Fibroblast of lung (primary cell): Measurements from ENCODE around the gene EIF3J. TPM values are rescaled to one million over a fixed set of nuclear protein-coding genes. Genes with fewer than 3 reads are reported as not detected.

Experiments used
- DNase-seq, 2 donors: peaks; one replicate each; pipeline versions ENCODE4 v3.0.0 to v3.0.0-alpha.2; 2010; ENCODE audit warnings: low read depth in 2 of 2
- H2AFZ ChIP-seq: 2 replicates; pipeline ENCODE4 v1.5.1; 2012; ENCODE audit warnings: low read length, control low read depth, inconsistent platforms
- H3K27ac ChIP-seq: 2 replicates; pipeline ENCODE4 v1.5.1; 2011; ENCODE audit warnings: low read length, control low read depth; ENCODE audit not compliant: insufficient read depth
- H3K27me3 ChIP-seq: 2 replicates; pipeline ENCODE4 v1.5.1; 2011; ENCODE audit warnings: mild to moderate bottlenecking, low read length; ENCODE audit not compliant: control insufficient read depth, insufficient read depth
- H3K36me3 ChIP-seq: 2 replicates; pipeline ENCODE4 v1.5.1; 2011; ENCODE audit warnings: low read length; ENCODE audit not compliant: control insufficient read depth, insufficient read depth
- H3K4me1 ChIP-seq: 2 replicates; pipeline ENCODE4 v1.5.1; 2011; ENCODE audit warnings: low read length; ENCODE audit not compliant: control insufficient read depth, insufficient read depth; ENCODE audit errors: extremely low read depth
- H3K4me2 ChIP-seq: 2 replicates; pipeline ENCODE4 v1.5.1; 2011; ENCODE audit warnings: low read length, control low read depth; ENCODE audit not compliant: insufficient read depth; ENCODE audit errors: extremely low read depth
- H3K4me3 ChIP-seq, 4 experiments: fragments of 200-600 bp in 1 of 4; sonication (generic) in 1 of 4; replicated peaks in 1 of 4; 2 replicates each; pipeline ENCODE4 v1.5.1; 2011 to 2016; ENCODE audit warnings: low read length in 4 of 4, low read depth in 3 of 4, mild to moderate bottlenecking in 3 of 4, control low read depth in 2 of 4, inconsistent platforms in 1 of 4, mixed read lengths in 1 of 4; ENCODE audit not compliant: insufficient read depth in 1 of 4; ENCODE audit errors: control extremely low read depth in 1 of 4
- H3K79me2 ChIP-seq: 2 replicates; pipeline ENCODE4 v1.5.1; 2012; ENCODE audit warnings: mild to moderate bottlenecking, low read length, inconsistent platforms; ENCODE audit not compliant: control insufficient read depth, insufficient read depth
- H3K9ac ChIP-seq: 2 replicates; pipeline ENCODE4 v1.5.1; 2011; ENCODE audit warnings: mild to moderate bottlenecking, low read length, control low read depth; ENCODE audit not compliant: insufficient read depth
- H3K9me3 ChIP-seq: 2 replicates; pipeline ENCODE4 v1.5.1; 2012; ENCODE audit warnings: low read depth, low read length; ENCODE audit not compliant: control insufficient read depth, insufficient read depth
- H4K20me1 ChIP-seq: 2 replicates; pipeline ENCODE4 v1.5.1; 2011; ENCODE audit warnings: low read length; ENCODE audit not compliant: control insufficient read depth, insufficient read depth; ENCODE audit errors: extremely low read depth
- EZH2 ChIP-seq: IDR thresholded peaks from 2 replicates; pipeline ENCODE4 v1.5.1; 2012; ENCODE audit warnings: low read length, control low read depth, mild to moderate bottlenecking; ENCODE audit errors: missing control alignments
- polyA plus RNA-seq, 2 donors: library from polyadenylated mRNA; depleted of rRNA in 1 of 2; stranded (reverse) in 1 of 2; unstranded in 1 of 2; fragments of >200 nt; gene quantifications; 2 replicates each; pipeline ENCODE4 v1.2.1, GENCODE V29; 2011 to 2012; ENCODE audit warnings: missing spikeins in 1 of 2
- total RNA-seq: library from RNA; depleted of rRNA; stranded (reverse); fragments of >200 nt; gene quantifications from 2 replicates; pipeline ENCODE4 v1.2.1, GENCODE V29; 2014
- TF ChIP-seq, protein P1 (sequence below), 2 donors: IDR thresholded peaks in 1 of 2; conservative IDR thresholded peaks in 1 of 2; 1 replicate in 1 of 2; 2 replicates in 1 of 2; pipeline ENCODE4 v1.5.1; 2011 to 2012; ENCODE audit warnings: low read length in 2 of 2, control low read depth in 1 of 2, inconsistent platforms in 1 of 2, low read depth in 1 of 2, mild to moderate bottlenecking in 1 of 2

EIF3J gene
- total and polyA plus RNA-seq, 2 donors (not counting 1 experiment from before 2014, with no cell fraction given), result 34.8 to 72.9 TPM

DNA sequence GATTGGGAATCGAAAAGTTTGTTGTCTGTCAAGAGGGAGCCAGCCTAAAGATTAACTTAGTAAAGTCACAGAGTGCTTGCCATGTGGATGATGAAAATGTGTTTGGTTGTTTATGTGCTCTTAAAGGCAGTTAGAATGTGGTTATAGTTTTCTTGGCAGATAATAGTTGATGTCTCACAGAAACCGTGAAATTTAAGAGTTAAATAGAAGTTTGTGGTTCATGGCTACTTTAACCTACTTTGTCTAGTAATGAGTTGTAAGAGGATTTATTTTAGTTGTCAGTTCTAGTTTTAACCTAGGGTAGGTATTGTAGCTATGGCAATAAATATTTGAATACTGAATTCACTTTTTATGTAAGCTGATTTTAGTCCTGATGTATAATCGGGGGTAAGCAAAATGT, 36.4 kb upstream of the EIF3J start:
- H3K4me1 ChIP-seq, result no peaks in the 10 kb centered on the region
- no peak for DNase-seq
- no peak overlapping the region for H3K9ac ChIP-seq
- H3K36me3 ChIP-seq, result no peaks in the 10 kb centered on the region
- TF ChIP-seq, protein P1, sequence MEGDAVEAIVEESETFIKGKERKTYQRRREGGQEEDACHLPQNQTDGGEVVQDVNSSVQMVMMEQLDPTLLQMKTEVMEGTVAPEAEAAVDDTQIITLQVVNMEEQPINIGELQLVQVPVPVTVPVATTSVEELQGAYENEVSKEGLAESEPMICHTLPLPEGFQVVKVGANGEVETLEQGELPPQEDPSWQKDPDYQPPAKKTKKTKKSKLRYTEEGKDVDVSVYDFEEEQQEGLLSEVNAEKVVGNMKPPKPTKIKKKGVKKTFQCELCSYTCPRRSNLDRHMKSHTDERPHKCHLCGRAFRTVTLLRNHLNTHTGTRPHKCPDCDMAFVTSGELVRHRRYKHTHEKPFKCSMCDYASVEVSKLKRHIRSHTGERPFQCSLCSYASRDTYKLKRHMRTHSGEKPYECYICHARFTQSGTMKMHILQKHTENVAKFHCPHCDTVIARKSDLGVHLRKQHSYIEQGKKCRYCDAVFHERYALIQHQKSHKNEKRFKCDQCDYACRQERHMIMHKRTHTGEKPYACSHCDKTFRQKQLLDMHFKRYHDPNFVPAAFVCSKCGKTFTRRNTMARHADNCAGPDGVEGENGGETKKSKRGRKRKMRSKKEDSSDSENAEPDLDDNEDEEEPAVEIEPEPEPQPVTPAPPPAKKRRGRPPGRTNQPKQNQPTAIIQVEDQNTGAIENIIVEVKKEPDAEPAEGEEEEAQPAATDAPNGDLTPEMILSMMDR (conservative IDR thresholded peaks at IDR 0.05 in 1 of 2, IDR thresholded peaks at IDR 0.05 in 1 of 2; ENCODE audit: low read depth in 1 of 2, low read length in 2 of 2), result no peak
- no peak for TF ChIP-seq EZH2
- H4K20me1 ChIP-seq, result no peaks in the 10 kb centered on the region
- H3K27me3 ChIP-seq, result no peaks in the 10 kb centered on the region
- no peak overlapping the region for H3K4me2 ChIP-seq
- H2AFZ ChIP-seq, result no peak overlapping the region
- H3K4me3 ChIP-seq, result no peak overlapping the region
- H3K27ac ChIP-seq, result no peak overlapping the region
- H3K9me3 ChIP-seq, result no peaks in the 10 kb centered on the region
- H3K79me2 ChIP-seq, result no peaks in the 10 kb centered on the region

DNA sequence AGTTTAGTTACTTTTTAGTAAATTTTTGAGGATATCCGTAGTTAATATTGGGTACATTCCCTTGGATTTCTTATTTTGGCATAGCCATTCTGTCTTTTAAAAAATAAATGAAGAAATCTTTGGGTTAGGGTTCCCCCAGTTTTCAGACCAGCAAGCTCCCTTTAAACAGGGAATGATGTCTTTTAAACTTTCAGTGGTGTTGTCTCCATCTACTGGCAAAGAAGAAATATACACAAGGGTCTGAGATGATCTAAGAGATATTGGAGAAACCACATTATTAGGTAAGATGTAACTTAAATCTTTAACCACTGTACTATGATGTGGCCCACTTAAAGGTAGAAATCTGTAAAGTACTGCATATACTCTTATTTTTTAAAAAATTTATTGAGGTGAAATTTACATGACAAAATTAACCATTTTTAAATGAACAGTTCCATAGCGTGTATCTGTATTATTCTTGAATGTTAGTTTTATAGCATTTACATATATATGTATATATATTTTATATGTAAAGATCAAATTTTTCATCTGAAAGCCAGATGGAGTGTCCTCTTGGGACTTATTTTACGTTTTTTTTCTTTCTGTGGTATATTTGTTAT, 35.1 kb upstream of the EIF3J start:
- H2AFZ ChIP-seq, result no peak overlapping the region
- H4K20me1 ChIP-seq, result no peaks in the 10 kb centered on the region
- no peaks in the 10 kb centered on the region for H3K4me1 ChIP-seq
- no peak overlapping the region for H3K27ac ChIP-seq
- no peaks in the 10 kb centered on the region for H3K36me3 ChIP-seq
- no peak overlapping the region for H3K9ac ChIP-seq
- DNase-seq, result peak; percentile 51 to 73
- no peaks in the 10 kb centered on the region for H3K9me3 ChIP-seq
- H3K4me3 ChIP-seq, result no peak overlapping the region
- H3K4me2 ChIP-seq, result no peak overlapping the region
- no peak for TF ChIP-seq EZH2
- TF ChIP-seq, protein P1 (conservative IDR thresholded peaks at IDR 0.05 in 1 of 2, IDR thresholded peaks at IDR 0.05 in 1 of 2; ENCODE audit: low read depth in 1 of 2, low read length in 2 of 2), result peak; percentile 38 to 59
- no peaks in the 10 kb centered on the region for H3K27me3 ChIP-seq
- H3K79me2 ChIP-seq, result no peaks in the 10 kb centered on the region

DNA sequence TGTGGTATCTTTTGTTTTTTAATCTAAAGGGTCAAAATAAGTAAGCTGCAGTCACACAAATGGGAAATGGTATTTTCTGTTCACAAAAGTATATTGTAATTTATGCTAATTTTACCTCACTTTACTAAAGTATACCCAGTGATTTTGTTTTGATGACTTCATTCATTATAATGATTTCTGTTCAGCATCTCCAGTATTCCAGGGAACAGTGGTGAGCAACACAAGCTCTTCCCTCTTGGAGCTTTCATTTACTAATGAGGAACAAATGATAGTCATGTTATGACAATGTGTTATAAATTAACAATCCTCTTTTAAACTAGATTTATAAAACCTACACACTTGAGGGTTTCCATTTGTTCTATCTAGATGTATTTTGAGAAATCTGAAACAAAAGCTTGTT, 20.5 kb upstream of the EIF3J start:
- DNase-seq, result no peak
- Histone ChIP-seq H2AFZ (no peak overlapping the region), H3K36me3 (peaks cover 1% of the 10 kb centered on the region)

More for the DNA sequence above, 20.5 kb upstream of the EIF3J start:
- no peak overlapping the region for H3K4me3 ChIP-seq
- no peak overlapping the region for H3K27ac ChIP-seq
- no peaks in the 10 kb centered on the region for H3K9me3 ChIP-seq
- H3K4me2 ChIP-seq, result no peak overlapping the region
- H3K4me1 ChIP-seq, result no peaks in the 10 kb centered on the region
- H3K79me2 ChIP-seq, result no peaks in the 10 kb centered on the region
- TF ChIP-seq EZH2, result no peak
- TF ChIP-seq, protein P1 (conservative IDR thresholded peaks at IDR 0.05 in 1 of 2, IDR thresholded peaks at IDR 0.05 in 1 of 2; ENCODE audit: low read depth in 1 of 2, low read length in 2 of 2), result no peak
- no peaks in the 10 kb centered on the region for H3K27me3 ChIP-seq
- H3K9ac ChIP-seq, result no peak overlapping the region
- H4K20me1 ChIP-seq, result no peaks in the 10 kb centered on the region
